Nephron (organoid): ENCODE measurements around the gene DLX2.

ENCODE experiments used
- H3K27ac Mint-ChIP-seq, 3 experiments: 2 replicates each; pipeline ENCODE4 v1.8.0; 2020; ENCODE audit warnings: mixed read lengths in 3 of 3, mild to moderate bottlenecking in 2 of 3, moderate library complexity in 1 of 3
- H3K27me3 Mint-ChIP-seq: 2 replicates; pipeline ENCODE4 v1.8.0; 2021; ENCODE audit warnings: low read depth, mild to moderate bottlenecking, moderate library complexity, mixed read lengths
- H3K36me3 Mint-ChIP-seq: 2 replicates; pipeline ENCODE4 v1.8.0; 2020; ENCODE audit warnings: low read depth, mixed read lengths
- H3K4me1 Mint-ChIP-seq: 2 replicates; pipeline ENCODE4 v1.8.0; 2020; ENCODE audit warnings: mixed read lengths
- H3K4me3 Mint-ChIP-seq, 3 experiments: 2 replicates each; pipeline ENCODE4 v1.8.0; 2020; ENCODE audit warnings: mild to moderate bottlenecking in 3 of 3, mixed read lengths in 3 of 3, moderate library complexity in 2 of 3
- H3K9me3 Mint-ChIP-seq: 2 replicates; pipeline ENCODE4 v1.8.0; 2020; ENCODE audit warnings: mixed read lengths
- TF ChIP-seq, protein P1 (sequence below), 3 experiments: fragments of 200-600 bp; sonication (generic); IDR thresholded peaks; one replicate each; pipeline ENCODE4 v1.5.0; 2021; ENCODE audit warnings: antibody characterized with exemption in 3 of 3; ENCODE audit not compliant: unreplicated experiment in 3 of 3

The DLX2 gene

GRCh38 chr2:172096626-172097547, 5.8 kb downstream of the DLX2 start:
- Mint-ChIP-seq H3K4me3 (peak overlapping the region; percentile 64 to 73 (median 68)), H3K27ac (no peak overlapping the region)

DNA sequence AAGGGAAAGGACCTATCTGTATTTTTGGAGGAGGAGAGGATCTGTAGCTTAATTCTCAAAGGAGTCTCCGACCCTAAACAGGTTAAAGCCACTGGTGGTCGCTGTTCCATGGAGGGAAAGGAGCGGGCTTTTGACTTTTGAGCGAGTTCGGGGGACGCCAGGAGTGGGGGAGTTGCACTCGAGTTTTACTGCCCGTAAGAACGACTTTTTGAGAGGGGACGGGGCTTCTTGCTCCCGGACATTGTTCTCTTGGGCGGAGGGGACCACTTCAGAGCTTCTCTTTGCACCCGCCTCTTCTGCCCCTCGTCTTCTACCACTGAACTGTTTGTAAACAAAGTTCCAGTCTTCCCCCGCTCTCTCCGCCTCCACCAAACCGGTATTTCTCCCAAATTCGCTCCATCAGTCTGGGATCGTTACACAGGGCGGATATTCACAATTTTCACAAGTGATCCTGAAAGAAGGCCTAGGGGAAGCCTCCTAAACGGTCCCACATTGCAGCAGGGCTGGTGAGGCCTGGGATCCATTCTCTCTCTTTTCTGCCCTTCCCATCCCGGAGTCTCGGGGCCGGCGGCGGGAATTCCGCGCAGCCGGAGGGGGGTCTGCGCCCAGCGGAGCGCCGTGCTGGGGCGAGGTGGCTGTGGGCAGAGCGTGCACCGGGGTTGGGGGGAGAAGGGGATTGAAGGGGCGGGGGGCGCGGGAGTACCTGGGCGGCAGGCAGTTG, 6.6 kb downstream of the DLX2 start:
- Mint-ChIP-seq H3K9me3 (peaks cover 3% of the 10 kb centered on the region), H3K4me3 (peak overlapping the region; percentile 71 to 81 (median 81)), H3K27ac (no peak overlapping the region), H3K27me3 (peaks cover 100% of the 10 kb centered on the region), H3K36me3 (no peaks in the 10 kb centered on the region), H3K4me1 (peaks cover 29% of the 10 kb centered on the region)
- TF ChIP-seq, protein P1, sequence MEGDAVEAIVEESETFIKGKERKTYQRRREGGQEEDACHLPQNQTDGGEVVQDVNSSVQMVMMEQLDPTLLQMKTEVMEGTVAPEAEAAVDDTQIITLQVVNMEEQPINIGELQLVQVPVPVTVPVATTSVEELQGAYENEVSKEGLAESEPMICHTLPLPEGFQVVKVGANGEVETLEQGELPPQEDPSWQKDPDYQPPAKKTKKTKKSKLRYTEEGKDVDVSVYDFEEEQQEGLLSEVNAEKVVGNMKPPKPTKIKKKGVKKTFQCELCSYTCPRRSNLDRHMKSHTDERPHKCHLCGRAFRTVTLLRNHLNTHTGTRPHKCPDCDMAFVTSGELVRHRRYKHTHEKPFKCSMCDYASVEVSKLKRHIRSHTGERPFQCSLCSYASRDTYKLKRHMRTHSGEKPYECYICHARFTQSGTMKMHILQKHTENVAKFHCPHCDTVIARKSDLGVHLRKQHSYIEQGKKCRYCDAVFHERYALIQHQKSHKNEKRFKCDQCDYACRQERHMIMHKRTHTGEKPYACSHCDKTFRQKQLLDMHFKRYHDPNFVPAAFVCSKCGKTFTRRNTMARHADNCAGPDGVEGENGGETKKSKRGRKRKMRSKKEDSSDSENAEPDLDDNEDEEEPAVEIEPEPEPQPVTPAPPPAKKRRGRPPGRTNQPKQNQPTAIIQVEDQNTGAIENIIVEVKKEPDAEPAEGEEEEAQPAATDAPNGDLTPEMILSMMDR (IDR thresholded peaks at IDR 0.05; ENCODE audit: unreplicated experiment in 3 of 3), result peak; percentile 19 to 26 (median 24)

More at GRCh38 chr2:172096626-172097547, 5.8 kb downstream of the DLX2 start:
- peaks cover 3% of the 10 kb centered on the region for H3K9me3 Mint-ChIP-seq
- TF ChIP-seq, protein P1 (IDR thresholded peaks at IDR 0.05; ENCODE audit: unreplicated experiment in 3 of 3), result no peak
- no peaks in the 10 kb centered on the region for H3K36me3 Mint-ChIP-seq
- peaks cover 100% of the 10 kb centered on the region for H3K27me3 Mint-ChIP-seq
- peaks cover 35% of the 10 kb centered on the region for H3K4me1 Mint-ChIP-seq

DNA sequence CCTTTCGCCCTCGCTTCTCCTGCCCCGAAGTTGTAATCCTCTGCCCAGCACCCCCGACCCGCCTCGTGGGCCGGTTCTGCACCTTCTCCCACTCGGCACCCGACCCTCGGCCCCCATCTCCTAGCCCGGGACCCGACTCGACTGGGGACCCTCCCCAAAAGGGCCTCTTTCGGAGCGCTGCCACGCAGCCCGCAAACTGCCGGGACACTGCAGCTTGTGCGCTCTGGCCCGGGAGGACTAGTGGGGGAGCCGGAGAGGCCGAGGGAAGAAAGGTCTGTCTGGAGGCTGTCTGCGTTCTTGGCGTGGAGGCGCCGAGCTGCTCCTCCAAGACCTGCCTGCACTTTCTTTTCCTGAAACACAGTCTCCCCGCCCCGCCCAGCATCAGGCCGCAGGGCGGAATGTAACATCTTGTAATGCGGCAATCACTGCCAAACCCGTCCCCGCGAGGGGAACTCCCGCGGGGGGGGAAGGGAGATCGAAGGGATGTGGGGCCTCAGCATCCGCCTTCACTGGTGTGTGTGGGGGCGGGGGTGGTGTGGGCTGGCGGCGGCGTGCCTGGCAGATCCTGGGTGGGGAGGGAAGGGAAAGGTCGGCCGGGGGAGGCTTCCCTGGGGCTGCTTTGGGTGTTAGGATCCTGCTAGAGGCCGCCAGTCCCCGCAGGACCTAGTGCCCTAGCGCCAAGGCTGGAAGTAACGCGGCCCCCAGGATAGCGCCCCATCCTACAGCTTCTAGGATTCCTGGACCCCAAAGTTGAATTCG, 7.4 kb downstream of the DLX2 start:
- H3K27ac Mint-ChIP-seq, result no peak overlapping the region
- H3K36me3 Mint-ChIP-seq, result no peaks in the 10 kb centered on the region
- peaks cover 29% of the 10 kb centered on the region for H3K4me1 Mint-ChIP-seq
- H3K4me3 Mint-ChIP-seq, result peak overlapping the region; percentile 71 to 81 (median 81)
- peaks cover 100% of the 10 kb centered on the region for H3K27me3 Mint-ChIP-seq
- TF ChIP-seq, protein P1 (IDR thresholded peaks at IDR 0.05; ENCODE audit: unreplicated experiment in 3 of 3), result no peak
- peaks cover 3% of the 10 kb centered on the region for H3K9me3 Mint-ChIP-seq

- H3K4me3 Mint-ChIP-seq, result peak overlapping the region in 2 of 3 experiments; percentile 58 to 71
- no peak overlapping the region for H3K27ac Mint-ChIP-seq
These were observed 8.2 kb downstream of the DLX2 start for GRCh38 chr2:172094294-172095145.

More at GRCh38 chr2:172094294-172095145, 8.2 kb downstream of the DLX2 start:
- peaks cover 100% of the 10 kb centered on the region for H3K27me3 Mint-ChIP-seq
- no peaks in the 10 kb centered on the region for H3K36me3 Mint-ChIP-seq
- TF ChIP-seq, protein P1 (IDR thresholded peaks at IDR 0.05; ENCODE audit: unreplicated experiment in 3 of 3), result no peak
- peaks cover 3% of the 10 kb centered on the region for H3K9me3 Mint-ChIP-seq
- peaks cover 29% of the 10 kb centered on the region for H3K4me1 Mint-ChIP-seq
